K562 (cell line): ENCODE measurements around the gene ENKD1. TPM values are rescaled to one million over a fixed set of nuclear protein-coding genes. Genes with fewer than 3 reads are reported as not detected.

Source experiments
- ATAC-seq: fragments of 200-7000 bp; cut with Tn5 transposase; 3 replicates; pipeline ENCODE4 v1.9.1; 2020; ENCODE audit warnings: moderate library complexity
- BruUV-seq: library from RNA; stranded (reverse); fragments of 400-500 nt; replicated peaks from 2 replicates; lab custom pipeline; 2021; lab: Mats Ljungman, UMichigan
- CTCF ChIA-PET: fragments of 300-600 bp; formaldehyde crosslinking; extraction: SDS; loops from one replicate; lab custom pipeline; 2021; ENCODE audit warnings: low intra/inter-chr PET ratio; lab: Yijun Ruan, JAX
- POLR2A ChIA-PET: fragments of 300-600, 350-650 bp; sonication (Branson Sonifier 250); formaldehyde crosslinking; extraction: SDS; loops from one replicate; lab custom pipeline; 2021; ENCODE audit warnings: antibody characterized with exemption, inconsistent platforms; lab: Yijun Ruan, JAX
- DNase-seq, 4 experiments: peaks; one replicate each; pipeline versions ENCODE4 v3.0.0 to v3.0.0-alpha.2; 2011 to 2018; ENCODE audit warnings: low spot score in 3 of 4, mixed read lengths in 3 of 4; ENCODE audit errors: extremely low read depth in 1 of 4
- FAIRE-seq: peaks from 2 replicates; lab custom pipeline; 2011; peaks lifted over from hg19 to GRCh38; lab: Jason Lieb, UNC
- H2AFZ ChIP-seq: 2 replicates; pipeline ENCODE4 v1.6.0; 2011; ENCODE audit warnings: low read depth, low read length, control low read depth, inconsistent platforms
- H3K27ac ChIP-seq: fragments of 200-600 bp; 3 replicates; pipeline ENCODE4 v1.8.0; 2011; ENCODE audit warnings: low read depth, mild to moderate bottlenecking, control low read depth, inconsistent platforms, low read length, moderate library complexity, mixed read lengths; ENCODE audit errors: extremely low read depth
- H3K27me3 ChIP-seq, 2 experiments: fragments of 300-600 bp in 1 of 2; 2 replicates in 1 of 2; 3 replicates in 1 of 2; pipeline versions ENCODE4 v1.6.0 to v1.8.0; 2011; ENCODE audit warnings: inconsistent platforms in 2 of 2, low read length in 2 of 2, mild to moderate bottlenecking in 1 of 2, mixed read lengths in 1 of 2, moderate library complexity in 1 of 2; ENCODE audit not compliant: control insufficient read depth in 2 of 2, insufficient read depth in 2 of 2
- H3K36me3 ChIP-seq: fragments of 300-600 bp; 3 replicates; pipeline ENCODE4 v1.8.0; 2011; ENCODE audit warnings: mild to moderate bottlenecking, low read length, inconsistent platforms; ENCODE audit not compliant: control insufficient read depth, insufficient read depth
- H3K4me1 ChIP-seq, 2 experiments: fragments of 200-600 bp in 1 of 2; replicated peaks in 1 of 2; 2 replicates in 1 of 2; 3 replicates in 1 of 2; pipeline versions ENCODE4 v1.5.1 to v1.8.0; 2011; ENCODE audit warnings: inconsistent platforms in 2 of 2, low read length in 2 of 2, mild to moderate bottlenecking in 1 of 2, mixed read lengths in 1 of 2, moderate library complexity in 1 of 2; ENCODE audit not compliant: control insufficient read depth in 2 of 2, insufficient read depth in 2 of 2
- H3K4me2 ChIP-seq: 2 replicates; pipeline ENCODE4 v1.6.1; 2011; ENCODE audit warnings: low read length, control low read depth, inconsistent platforms, mixed read lengths; ENCODE audit not compliant: insufficient read depth
- H3K4me3 ChIP-seq: fragments of 200-600 bp; sonication (generic), shearing (Covaris generic); 2 replicates; pipeline ENCODE4 v1.5.1; 2016; ENCODE audit warnings: control low read depth, inconsistent platforms
- H3K79me2 ChIP-seq: fragments of 200-600 bp; 3 replicates; pipeline ENCODE4 v1.8.0; 2011; ENCODE audit warnings: low read length, inconsistent platforms; ENCODE audit not compliant: control insufficient read depth, insufficient read depth
- H3K9ac ChIP-seq, 2 experiments: 2 replicates each; pipeline versions ENCODE4 v1.6.0 to v1.6.1; 2011; ENCODE audit warnings: low read depth in 2 of 2, low read length in 2 of 2, control low read depth in 1 of 2, inconsistent platforms in 1 of 2, mild to moderate bottlenecking in 1 of 2, mixed read lengths in 1 of 2; ENCODE audit not compliant: insufficient read depth in 1 of 2
- H3K9me1 ChIP-seq: one replicate; pipeline ENCODE4 v1.6.0; 2011; ENCODE audit warnings: inconsistent platforms, mild to moderate bottlenecking, low read length, moderate library complexity; ENCODE audit not compliant: control insufficient read depth, insufficient read depth
- H3K9me3 ChIP-seq: replicated peaks from 2 replicates; pipeline ENCODE4 v1.5.1; 2011; ENCODE audit warnings: low read depth, low read length, inconsistent platforms; ENCODE audit not compliant: control insufficient read depth, insufficient read depth
- H4K20me1 ChIP-seq: replicated peaks from 2 replicates; pipeline ENCODE4 v1.6.1; 2011; ENCODE audit warnings: low read length, inconsistent platforms, mixed read lengths; ENCODE audit not compliant: control insufficient read depth, insufficient read depth
- C11orf30 ChIP-seq: fragments of 450-650 bp; IDR thresholded peaks from 2 replicates; pipeline ENCODE4 v1.6.1; 2016; ENCODE audit warnings: low read depth, mild to moderate bottlenecking
- CTCF ChIP-seq, 3 experiments: IDR thresholded peaks in 2 of 3; conservative IDR thresholded peaks in 1 of 3; 2 replicates each; pipeline ENCODE4 v1.5.1; 2011 to 2012; ENCODE audit warnings: low read length in 3 of 3, mild to moderate bottlenecking in 3 of 3, control low read depth in 2 of 3, improper control_type of control experiment in 1 of 3, inconsistent platforms in 1 of 3, low read depth in 1 of 3, mixed read lengths in 1 of 3, moderate library complexity in 1 of 3; ENCODE audit not compliant: insufficient read depth in 2 of 3
- MEF2A ChIP-seq: IDR thresholded peaks from 2 replicates; pipeline ENCODE4 v1.6.1; 2011; ENCODE audit warnings: low read depth, mild to moderate bottlenecking, low read length, moderate library complexity; ENCODE audit not compliant: control insufficient read depth
- RAD21 ChIP-seq, 2 experiments: fragments of 250-450 bp in 1 of 2; fragments of 450-650 bp in 1 of 2; sonication (Bioruptor Pico) in 1 of 2; formaldehyde crosslinking in 1 of 2; IDR thresholded peaks in 1 of 2; conservative IDR thresholded peaks in 1 of 2; 2 replicates each; pipeline versions ENCODE4 v1.4.0 to v1.8.0; 2020 to 2022; ENCODE audit warnings: mild to moderate bottlenecking in 2 of 2, moderate library complexity in 1 of 2
- SAFB ChIP-seq: fragments of 200-400 bp; formaldehyde crosslinking; IDR thresholded peaks from 2 replicates; pipeline ENCODE4 v1.6.1; 2017; ENCODE audit warnings: low read depth, low read length, borderline replicate concordance
- SMC3 ChIP-seq: conservative IDR thresholded peaks from 2 replicates; pipeline ENCODE4 v1.6.1; 2011; ENCODE audit warnings: low read depth, low read length, improper control_type of control experiment; ENCODE audit not compliant: insufficient read depth
- TOE1 ChIP-seq, 2 experiments: fragments of 450-650 bp in 1 of 2; sonication (generic) in 1 of 2; formaldehyde crosslinking in 1 of 2; IDR thresholded peaks; 2 replicates each; pipeline versions ENCODE4 v1.7.1 to v1.8.0; 2016 to 2022; ENCODE audit warnings: borderline replicate concordance in 2 of 2, mild to moderate bottlenecking in 2 of 2, antibody characterized with exemption in 1 of 2, inconsistent platforms in 1 of 2, low read depth in 1 of 2, missing genetic modification reagents in 1 of 2, moderate library complexity in 1 of 2
- ZNF584 ChIP-seq: fragments of 200-800 bp; sonication (Bioruptor generic); IDR thresholded peaks from 2 replicates; pipeline ENCODE4 v1.6.1; 2016; ENCODE audit warnings: low read depth, mild to moderate bottlenecking, missing genetic modification characterization, missing compliant biosample characterization
- ZSCAN32 ChIP-seq: fragments of 450-650 bp; formaldehyde crosslinking; IDR thresholded peaks from 2 replicates; pipeline ENCODE4 v1.4.0; 2020; ENCODE audit warnings: mild to moderate bottlenecking, moderate library complexity
- WGBS: fragments of 100-300 bp; shearing (Covaris generic); methylation state at CpG from one replicate; pipeline ENCODE4 v1.1.6; 2016; ENCODE audit warnings: low coverage, mixed read lengths; ENCODE audit not compliant: insufficient coverage; ENCODE audit errors: missing lambda C conversion rate; 5-methylcytosine and 5-hydroxymethylcytosine counted together
- in situ Hi-C: fragments of 300-500 bp; cut with MboI; formaldehyde crosslinking; loops from 4 replicates; pipeline ENCODE4 v1.15.0; 2018; ENCODE audit warnings: inconsistent platforms, mixed read lengths
- intact Hi-C: fragments of 100-400 bp; cut with micrococcal nuclease; formaldehyde crosslinking; loops from 2 replicates; pipeline ENCODE4 v1.14.2; 2022
- polyA plus RNA-seq, 8 experiments: library from polyadenylated mRNA; depleted of rRNA in 4 of 8; stranded (reverse) in 5 of 8; unstranded in 3 of 8; fragments of >200 nt; fragmentation: Nextera tagmentation in 2 of 8; fragmentation: Illumina TruSeq in 1 of 8; extraction: Ambion mirVana in 2 of 8; extraction: Trizol in 1 of 8; gene quantifications; 2 replicates each; pipeline versions ENCODE4 v1.2.1 to v1.2.3, GENCODE V29; 2011 to 2014; ENCODE audit warnings: inconsistent platforms in 1 of 8, missing spikeins in 1 of 8
- total RNA-seq, 7 experiments: library from RNA; depleted of rRNA in 6 of 7; stranded (reverse); fragments of >200 nt in 6 of 7; fragmentation: Illumina TruSeq in 2 of 7; extraction: Trizol in 2 of 7; gene quantifications; 2 replicates each; pipeline versions ENCODE4 v1.2.1 to v1.2.3, GENCODE V29; 2011 to 2021; ENCODE audit warnings: low replicate concordance in 1 of 7

Gene ENKD1
- total and polyA plus RNA-seq, 9 of the 15 experiments (the other 6 are each of a cell fraction or from before 2014, with no cell fraction given), result 1.1 to 26.9 (median 8.3) TPM

GRCh38 chr16:67669499-67670101 is 3.0 kb upstream of the ENKD1 start (continued):
- no peak for TF ChIP-seq ZNF584 (CRISPR knock-in tag)

GRCh38 chr16:67668495-67669157 is 2.1 kb upstream of the ENKD1 start:
- Histone ChIP-seq H3K27me3 (no peaks in the 10 kb centered on the region), H3K27ac (no peak overlapping the region)
- ATAC-seq, result no peak
- POLR2A ChIA-PET, result interaction anchor here (0.6 to 0.7 kb wide), 2 partner anchors 10 to 693 kb away, joined by 3 to 4 read pairs; no protein-coding TSS in a partner anchor
- in situ Hi-C loops, result loop anchor here (5.0 kb wide), 1 partner anchor 259 kb away; no protein-coding TSS in a partner anchor
- TF ChIP-seq MEF2A, result no peak
- no peak for TF ChIP-seq ZSCAN32
- TF ChIP-seq SAFB, result peak; percentile 25; the same call in 1 of the 2 replicates
- 0 out of 2 replicates have a peak, but pooled peaks have one; percentile 33 for TF ChIP-seq SMC3
- no peak for TF ChIP-seq C11orf30
- TF ChIP-seq TOE1 (IDR thresholded peaks at IDR 0.05; ENCODE audit: borderline replicate concordance), result no peak
- no peak for TF ChIP-seq TOE1 (CRISPR knock-in tag; IDR thresholded peaks at IDR 0.05; ENCODE audit: borderline replicate concordance, low read depth)
- TF ChIP-seq CTCF (IDR thresholded peaks at IDR 0.05 in 2 of 3, conservative IDR thresholded peaks at IDR 0.05 in 1 of 3; ENCODE audit: insufficient read depth in 2 of 3, low read depth in 1 of 3, low read length in 3 of 3), result peak in 2 of 3 experiments; percentile 47 to 66; a peak in 4 of 6 replicates
- TF ChIP-seq RAD21 (CRISPR knock-in tag; conservative IDR thresholded peaks at IDR 0.05 in 1 of 2, IDR thresholded peaks at IDR 0.05 in 1 of 2), result peak in 1 of 2 experiments; percentile 10; a peak in 1 of 4 replicates
- TF ChIP-seq, all 486 proteins: peak for 4
- Histone ChIP-seq H4K20me1 (peaks cover 2% of the 10 kb centered on the region; the same call in 1 of the 2 replicates), H3K9ac (no peak overlapping the region), H3K4me2 (no peak overlapping the region), H3K36me3 (peaks cover 4% of the 10 kb centered on the region; the same call in 2 of the 3 replicates), H3K79me2 (peaks cover 3% of the 10 kb centered on the region; the same call in 1 of the 3 replicates), H3K4me1 (peaks cover 14 to 32% of the 10 kb centered on the region in 2 experiments), H3K4me3 (no peak overlapping the region), H3K9me3 (no peaks in the 10 kb centered on the region), H3K9me1 (no peaks in the 10 kb centered on the region), H2AFZ (no peak overlapping the region)
- CTCF ChIA-PET, result interaction anchor here (0.6 to 3.0 kb wide), 4 partner anchors 106 to 175 kb away, joined by 3 to 25 read pairs (median 9); partner anchors contain the start of gene CTCF
- DNase-seq (peak in 2 of 4 experiments; percentile 66 to 68), FAIRE-seq (no peak)
- BruUV-seq, result no TSS peak
- 65% methylated on average over 6 of the region's 6 CpGs for WGBS
- intact Hi-C loops, result loop anchor here (1.0 kb wide), 1 partner anchor 147 kb away; no protein-coding TSS in a partner anchor
